WTC11 (cell line): ENCODE measurements around the gene SPRYD7. TPM values are rescaled to one million over a fixed set of nuclear protein-coding genes. Genes with fewer than 3 reads are reported as not detected.
A peak's percentile ranks its signal among the peaks of the same experiment; 100 is the strongest.

Source experiments
- ATAC-seq: fragments of 200-7000 bp; cut with Tn5 transposase; 2 replicates; pipeline ENCODE4 v1.10.0; 2021; ENCODE audit warnings: mild to moderate bottlenecking, moderate library complexity
- CTCF ChIA-PET: fragments of 300-600 bp; sonication (Branson Sonifier 250); formaldehyde crosslinking; loops from one replicate; lab custom pipeline; 2021; ENCODE audit warnings: antibody characterized with exemption; lab: Charles Lee
- POLR2A ChIA-PET: fragments of 350-600 bp; sonication (Branson Sonifier 250); formaldehyde crosslinking; loops from one replicate; lab custom pipeline; 2021; ENCODE audit warnings: antibody characterized with exemption; lab: Charles Lee
- DNase-seq: peaks from one replicate; pipeline ENCODE4 v3.0.0; 2021; ENCODE audit warnings: low spot score
- H3K27ac Mint-ChIP-seq: 2 replicates; pipeline ENCODE4 v1.8.0; 2021; ENCODE audit warnings: mixed read lengths
- H3K27me3 Mint-ChIP-seq: 2 replicates; pipeline ENCODE4 v1.8.0; 2021; ENCODE audit warnings: low read depth, mild to moderate bottlenecking, moderate library complexity, mixed read lengths
- H3K36me3 Mint-ChIP-seq: 2 replicates; pipeline ENCODE4 v1.8.0; 2021; ENCODE audit warnings: mixed read lengths
- H3K4me1 Mint-ChIP-seq: 2 replicates; pipeline ENCODE4 v1.8.0; 2022; ENCODE audit warnings: mixed read lengths
- H3K4me3 Mint-ChIP-seq: 2 replicates; pipeline ENCODE4 v1.8.0; 2021; ENCODE audit warnings: mild to moderate bottlenecking, moderate library complexity, mixed read lengths
- H3K9me3 Mint-ChIP-seq: 2 replicates; pipeline ENCODE4 v1.8.0; 2021; ENCODE audit warnings: mixed read lengths
- ESRRA ChIP-seq: sonication (generic); formaldehyde crosslinking; IDR thresholded peaks from 2 replicates; pipeline ENCODE4 v1.8.1; 2022; ENCODE audit warnings: mild to moderate bottlenecking, missing genetic modification reagents, borderline replicate concordance
- ETV6 ChIP-seq: sonication (generic); formaldehyde crosslinking; IDR thresholded peaks from 2 replicates; pipeline ENCODE4 v1.8.1; 2022; ENCODE audit warnings: mild to moderate bottlenecking, missing genetic modification reagents
- FOXP1 ChIP-seq: sonication (generic); formaldehyde crosslinking; IDR thresholded peaks from 2 replicates; pipeline ENCODE4 v1.8.0; 2022; ENCODE audit warnings: missing genetic modification reagents, mild to moderate bottlenecking, moderate library complexity, borderline replicate concordance
- GABPB1 ChIP-seq: sonication (generic); formaldehyde crosslinking; IDR thresholded peaks from 2 replicates; pipeline ENCODE4 v1.8.1; 2023; ENCODE audit warnings: mild to moderate bottlenecking, missing genetic modification reagents
- JAZF1 ChIP-seq: fragments of 250-450 bp; sonication (Bioruptor Pico); IDR thresholded peaks from 2 replicates; pipeline ENCODE4 v1.9.0; 2021; ENCODE audit warnings: moderate library complexity, mild to moderate bottlenecking, inconsistent platforms
- NFYB ChIP-seq: sonication (generic); formaldehyde crosslinking; conservative IDR thresholded peaks from 2 replicates; pipeline ENCODE4 v1.8.0; 2022; ENCODE audit warnings: low read depth, missing genetic modification reagents
- NR2C2 ChIP-seq: sonication (generic); formaldehyde crosslinking; IDR thresholded peaks from 2 replicates; pipeline ENCODE4 v1.8.0; 2022; ENCODE audit warnings: mild to moderate bottlenecking, missing genetic modification reagents
- SMAD4 ChIP-seq: sonication (generic); formaldehyde crosslinking; IDR thresholded peaks from 2 replicates; pipeline ENCODE4 v1.8.0; 2022; ENCODE audit warnings: mild to moderate bottlenecking, missing genetic modification reagents
- SP1 ChIP-seq: sonication (generic); formaldehyde crosslinking; conservative IDR thresholded peaks from 2 replicates; pipeline ENCODE4 v1.8.1; 2022; ENCODE audit warnings: missing genetic modification reagents
- TEAD1 ChIP-seq: sonication (generic); formaldehyde crosslinking; IDR thresholded peaks from 2 replicates; pipeline ENCODE4 v1.8.0; 2022; ENCODE audit warnings: mild to moderate bottlenecking, missing genetic modification reagents
- ZNF219 ChIP-seq: sonication (generic); formaldehyde crosslinking; IDR thresholded peaks from 2 replicates; pipeline ENCODE4 v1.8.0; 2023; ENCODE audit warnings: missing genetic modification reagents, mild to moderate bottlenecking, borderline replicate concordance
- ZNF671 ChIP-seq: fragments of 250-450 bp; sonication (Bioruptor Pico); IDR thresholded peaks from 2 replicates; pipeline ENCODE4 v1.8.0; 2021; ENCODE audit warnings: mild to moderate bottlenecking
- total RNA-seq: library from RNA; stranded (reverse); gene quantifications from 3 replicates; pipeline ENCODE4 v1.2.3, GENCODE V29; 2021
- TF ChIP-seq, protein P1 (sequence below): sonication (generic); formaldehyde crosslinking; IDR thresholded peaks from 2 replicates; pipeline ENCODE4 v1.8.1; 2023; ENCODE audit warnings: mild to moderate bottlenecking, missing genetic modification reagents
- TF ChIP-seq, protein P2 (sequence below): sonication (generic); formaldehyde crosslinking; IDR thresholded peaks from 2 replicates; pipeline ENCODE4 v1.8.0; 2023; ENCODE audit warnings: missing genetic modification reagents
- TF ChIP-seq, protein P3 (sequence below): sonication (generic); formaldehyde crosslinking; IDR thresholded peaks from 2 replicates; pipeline ENCODE4 v1.8.0; 2022; ENCODE audit warnings: mild to moderate bottlenecking, missing genetic modification reagents
- TF ChIP-seq, protein P4 (sequence below): sonication (generic); formaldehyde crosslinking; IDR thresholded peaks from 2 replicates; pipeline ENCODE4 v1.8.1; 2023; ENCODE audit warnings: mild to moderate bottlenecking, missing genetic modification reagents, moderate library complexity
- TF ChIP-seq, protein P5 (sequence below): sonication (generic); formaldehyde crosslinking; IDR thresholded peaks from 2 replicates; pipeline ENCODE4 v1.8.0; 2022; ENCODE audit warnings: mild to moderate bottlenecking, missing genetic modification reagents
- TF ChIP-seq, protein P6 (sequence below): sonication (generic); formaldehyde crosslinking; IDR thresholded peaks from 2 replicates; pipeline ENCODE4 v1.8.0; 2022; ENCODE audit warnings: mild to moderate bottlenecking, missing genetic modification reagents
- TF ChIP-seq, protein P7 (sequence below): fragments of 250-450 bp; sonication (Bioruptor Pico); IDR thresholded peaks from 2 replicates; pipeline ENCODE4 v2.1.2; 2022; ENCODE audit warnings: mild to moderate bottlenecking, moderate library complexity

SPRYD7 gene
- total RNA-seq, 1 experiment from 2014 or later, result 3.1 TPM

DNA sequence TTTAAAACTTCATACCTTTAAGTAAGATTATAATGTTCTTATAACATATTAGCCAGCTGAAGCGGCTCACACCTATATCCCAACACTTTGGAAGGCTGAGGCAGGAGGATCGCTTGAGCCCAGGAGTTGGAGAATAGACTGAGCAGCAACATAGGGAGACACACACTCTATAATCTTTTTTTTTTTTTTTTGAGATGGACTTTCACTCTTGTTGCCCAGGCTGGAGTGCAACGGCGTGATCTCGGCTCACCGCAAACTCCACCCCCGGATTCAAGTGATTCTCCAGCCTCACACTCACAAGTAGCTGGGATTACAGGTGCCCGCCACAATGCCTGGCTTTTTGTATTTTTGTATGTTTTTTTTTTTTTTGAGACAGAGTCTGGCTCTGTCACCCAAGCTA, 37.3 kb downstream of the SPRYD7 start:
- ATAC-seq (no peak), DNase-seq (no peak)
- Mint-ChIP-seq H3K4me1 (no peaks in the 10 kb centered on the region), H3K4me3 (no peak overlapping the region), H3K27ac (no peak overlapping the region), H3K36me3 (no peaks in the 10 kb centered on the region), H3K27me3 (no peaks in the 10 kb centered on the region; the same call in 1 of the 2 replicates), H3K9me3 (peaks cover 5% of the 10 kb centered on the region; the same call in 1 of the 2 replicates)
- ChIA-PET CTCF (interaction anchor here (0.8 to 0.9 kb wide), 2 partner anchors 10 to 29 kb away, joined by 3 to 5 read pairs; no protein-coding TSS in a partner anchor), POLR2A (interaction anchor here (0.7 kb wide), 1 partner anchor 219 kb away, joined by 3 read pairs; no protein-coding TSS in a partner anchor)
- TF ChIP-seq ZNF671 (no peak), SP1 (no peak), ZNF219 (CRISPR knock-in tag) (no peak), ETV6 (CRISPR knock-in tag) (no peak)
- TF ChIP-seq, protein P1, sequence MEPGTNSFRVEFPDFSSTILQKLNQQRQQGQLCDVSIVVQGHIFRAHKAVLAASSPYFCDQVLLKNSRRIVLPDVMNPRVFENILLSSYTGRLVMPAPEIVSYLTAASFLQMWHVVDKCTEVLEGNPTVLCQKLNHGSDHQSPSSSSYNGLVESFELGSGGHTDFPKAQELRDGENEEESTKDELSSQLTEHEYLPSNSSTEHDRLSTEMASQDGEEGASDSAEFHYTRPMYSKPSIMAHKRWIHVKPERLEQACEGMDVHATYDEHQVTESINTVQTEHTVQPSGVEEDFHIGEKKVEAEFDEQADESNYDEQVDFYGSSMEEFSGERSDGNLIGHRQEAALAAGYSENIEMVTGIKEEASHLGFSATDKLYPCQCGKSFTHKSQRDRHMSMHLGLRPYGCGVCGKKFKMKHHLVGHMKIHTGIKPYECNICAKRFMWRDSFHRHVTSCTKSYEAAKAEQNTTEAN, result no peak
- TF ChIP-seq, protein P2, sequence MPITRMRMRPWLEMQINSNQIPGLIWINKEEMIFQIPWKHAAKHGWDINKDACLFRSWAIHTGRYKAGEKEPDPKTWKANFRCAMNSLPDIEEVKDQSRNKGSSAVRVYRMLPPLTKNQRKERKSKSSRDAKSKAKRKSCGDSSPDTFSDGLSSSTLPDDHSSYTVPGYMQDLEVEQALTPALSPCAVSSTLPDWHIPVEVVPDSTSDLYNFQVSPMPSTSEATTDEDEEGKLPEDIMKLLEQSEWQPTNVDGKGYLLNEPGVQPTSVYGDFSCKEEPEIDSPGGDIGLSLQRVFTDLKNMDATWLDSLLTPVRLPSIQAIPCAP (CRISPR knock-in tag), result no peak
- TF ChIP-seq, protein P3, sequence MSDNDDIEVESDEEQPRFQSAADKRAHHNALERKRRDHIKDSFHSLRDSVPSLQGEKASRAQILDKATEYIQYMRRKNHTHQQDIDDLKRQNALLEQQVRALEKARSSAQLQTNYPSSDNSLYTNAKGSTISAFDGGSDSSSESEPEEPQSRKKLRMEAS (CRISPR knock-in tag), result no peak
- TF ChIP-seq, protein P4, sequence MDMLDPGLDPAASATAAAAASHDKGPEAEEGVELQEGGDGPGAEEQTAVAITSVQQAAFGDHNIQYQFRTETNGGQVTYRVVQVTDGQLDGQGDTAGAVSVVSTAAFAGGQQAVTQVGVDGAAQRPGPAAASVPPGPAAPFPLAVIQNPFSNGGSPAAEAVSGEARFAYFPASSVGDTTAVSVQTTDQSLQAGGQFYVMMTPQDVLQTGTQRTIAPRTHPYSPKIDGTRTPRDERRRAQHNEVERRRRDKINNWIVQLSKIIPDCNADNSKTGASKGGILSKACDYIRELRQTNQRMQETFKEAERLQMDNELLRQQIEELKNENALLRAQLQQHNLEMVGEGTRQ, result no peak
- TF ChIP-seq, protein P5, sequence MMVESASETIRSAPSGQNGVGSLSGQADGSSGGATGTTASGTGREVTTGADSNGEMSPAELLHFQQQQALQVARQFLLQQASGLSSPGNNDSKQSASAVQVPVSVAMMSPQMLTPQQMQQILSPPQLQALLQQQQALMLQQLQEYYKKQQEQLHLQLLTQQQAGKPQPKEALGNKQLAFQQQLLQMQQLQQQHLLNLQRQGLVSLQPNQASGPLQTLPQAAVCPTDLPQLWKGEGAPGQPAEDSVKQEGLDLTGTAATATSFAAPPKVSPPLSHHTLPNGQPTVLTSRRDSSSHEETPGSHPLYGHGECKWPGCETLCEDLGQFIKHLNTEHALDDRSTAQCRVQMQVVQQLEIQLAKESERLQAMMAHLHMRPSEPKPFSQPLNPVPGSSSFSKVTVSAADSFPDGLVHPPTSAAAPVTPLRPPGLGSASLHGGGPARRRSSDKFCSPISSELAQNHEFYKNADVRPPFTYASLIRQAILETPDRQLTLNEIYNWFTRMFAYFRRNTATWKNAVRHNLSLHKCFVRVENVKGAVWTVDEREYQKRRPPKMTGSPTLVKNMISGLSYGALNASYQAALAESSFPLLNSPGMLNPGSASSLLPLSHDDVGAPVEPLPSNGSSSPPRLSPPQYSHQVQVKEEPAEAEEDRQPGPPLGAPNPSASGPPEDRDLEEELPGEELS, result no peak
- TF ChIP-seq, protein P6, sequence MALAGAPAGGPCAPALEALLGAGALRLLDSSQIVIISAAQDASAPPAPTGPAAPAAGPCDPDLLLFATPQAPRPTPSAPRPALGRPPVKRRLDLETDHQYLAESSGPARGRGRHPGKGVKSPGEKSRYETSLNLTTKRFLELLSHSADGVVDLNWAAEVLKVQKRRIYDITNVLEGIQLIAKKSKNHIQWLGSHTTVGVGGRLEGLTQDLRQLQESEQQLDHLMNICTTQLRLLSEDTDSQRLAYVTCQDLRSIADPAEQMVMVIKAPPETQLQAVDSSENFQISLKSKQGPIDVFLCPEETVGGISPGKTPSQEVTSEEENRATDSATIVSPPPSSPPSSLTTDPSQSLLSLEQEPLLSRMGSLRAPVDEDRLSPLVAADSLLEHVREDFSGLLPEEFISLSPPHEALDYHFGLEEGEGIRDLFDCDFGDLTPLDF (CRISPR knock-in tag), result no peak

DNA sequence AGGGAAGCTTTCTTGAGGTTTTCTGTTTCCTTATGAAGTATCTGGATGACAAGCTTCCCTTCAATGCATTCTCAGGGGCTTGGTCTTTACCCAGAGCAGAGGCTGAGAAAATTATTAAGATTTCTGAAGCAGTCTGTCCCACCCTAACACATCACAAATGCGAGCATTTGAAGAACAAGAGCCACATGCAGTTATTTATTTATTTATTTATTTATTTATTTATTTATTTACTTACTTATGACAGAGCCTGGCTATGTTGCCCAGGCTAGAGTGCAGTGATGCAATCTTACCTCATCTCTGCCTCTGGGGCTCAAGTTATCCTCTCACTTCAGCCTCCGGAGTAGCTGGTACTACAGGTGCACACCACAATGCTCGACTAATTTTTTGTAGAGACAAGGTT, 38.4 kb downstream of the SPRYD7 start:
- Mint-ChIP-seq H3K4me1 (no peaks in the 10 kb centered on the region), H3K4me3 (no peak overlapping the region), H3K9me3 (peaks cover 5% of the 10 kb centered on the region; the same call in 1 of the 2 replicates), H3K27ac (no peak overlapping the region), H3K36me3 (no peaks in the 10 kb centered on the region), H3K27me3 (no peaks in the 10 kb centered on the region; the same call in 1 of the 2 replicates)
- CTCF ChIA-PET, result interaction anchor here (1.4 kb wide), 1 partner anchor 11 kb away, joined by 3 read pairs; no protein-coding TSS in a partner anchor
- 0 out of 2 replicates have a peak, but pooled peaks have one; percentile 49 for TF ChIP-seq GABPB1
- TF ChIP-seq TEAD1 (CRISPR knock-in tag), result no peak
- no peak for TF ChIP-seq SMAD4 (CRISPR knock-in tag)
- TF ChIP-seq NR2C2 (CRISPR knock-in tag), result no peak
- TF ChIP-seq JAZF1 (CRISPR knock-in tag), result no peak
- TF ChIP-seq NFYB (CRISPR knock-in tag), result no peak
- TF ChIP-seq, protein P7, sequence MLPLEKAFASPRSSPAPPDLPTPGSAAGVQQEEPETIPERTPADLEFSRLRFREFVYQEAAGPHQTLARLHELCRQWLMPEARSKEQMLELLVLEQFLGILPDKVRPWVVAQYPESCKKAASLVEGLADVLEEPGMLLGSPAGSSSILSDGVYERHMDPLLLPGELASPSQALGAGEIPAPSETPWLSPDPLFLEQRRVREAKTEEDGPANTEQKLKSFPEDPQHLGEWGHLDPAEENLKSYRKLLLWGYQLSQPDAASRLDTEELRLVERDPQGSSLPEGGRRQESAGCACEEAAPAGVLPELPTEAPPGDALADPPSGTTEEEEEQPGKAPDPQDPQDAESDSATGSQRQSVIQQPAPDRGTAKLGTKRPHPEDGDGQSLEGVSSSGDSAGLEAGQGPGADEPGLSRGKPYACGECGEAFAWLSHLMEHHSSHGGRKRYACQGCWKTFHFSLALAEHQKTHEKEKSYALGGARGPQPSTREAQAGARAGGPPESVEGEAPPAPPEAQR, result no peak
- no peak for TF ChIP-seq ESRRA (CRISPR knock-in tag)
- no peak for TF ChIP-seq FOXP1 (CRISPR knock-in tag)
- ATAC-seq (no peak), DNase-seq (no peak)
- POLR2A ChIA-PET, result no interaction called here
